ENCODE results near the gene ARX.

GRCh38 chrX:25017667-25018247 is 2.0 kb upstream of the ARX start:
- TF ChIP-seq CTCF (IDR thresholded peaks at IDR 0.05) (no peak), POLR2AphosphoS5 (IDR thresholded peaks at IDR 0.05) (no peak)
